Gastroesophageal sphincter (tissue), 3 donors: ENCODE measurements around the gene RANBP1.

ENCODE experiments used
- CTCF ChIP-seq, 4 experiments: fragments of 200-600 bp in 2 of 4; fragments of 450-650 bp in 2 of 4; sonication (generic) in 1 of 4; IDR thresholded peaks; one replicate each; pipeline ENCODE4 v1.5.1; 2017 to 2019; ENCODE audit warnings: antibody characterized with exemption in 4 of 4, mild to moderate bottlenecking in 2 of 4, moderate library complexity in 2 of 4
- POLR2A ChIP-seq, 2 donors: fragments of 450-650 bp; IDR thresholded peaks; one replicate each; pipeline ENCODE4 v1.6.1; 2017; ENCODE audit warnings: antibody characterized with exemption in 2 of 2, mild to moderate bottlenecking in 2 of 2, moderate library complexity in 1 of 2
- POLR2AphosphoS5 ChIP-seq: sonication (generic); formaldehyde crosslinking; IDR thresholded peaks from one replicate; pipeline ENCODE4 v1.6.1; 2017; ENCODE audit warnings: antibody characterized with exemption

GRCh38 chr22:20095521-20095920 is 20.4 kb upstream of the RANBP1 start:
- no peak for TF ChIP-seq CTCF (IDR thresholded peaks at IDR 0.05)
- no peak for TF ChIP-seq POLR2A (IDR thresholded peaks at IDR 0.05)
- no peak for TF ChIP-seq POLR2AphosphoS5
